Smooth muscle cell (in vitro differentiated cells): ENCODE results near the gene STRN4. TPM values are rescaled to one million over a fixed set of nuclear protein-coding genes. Genes with fewer than 3 reads are reported as not detected.

Source experiments
- DNase-seq: peaks from one replicate; lab custom pipeline; 2025; ENCODE audit not compliant: unreplicated experiment; lab: John Stamatoyannopoulos, UW
- H2AFZ ChIP-seq: fragments of 200-600 bp; sonication (generic); 2 replicates; pipeline ENCODE4 v1.6.0; 2016; ENCODE audit warnings: antibody characterized with exemption, low read depth, mild to moderate bottlenecking
- H3F3A ChIP-seq: fragments of 200-600 bp; sonication (generic); 2 replicates; pipeline ENCODE4 v1.6.0; 2017; ENCODE audit warnings: antibody characterized with exemption, low read depth
- H3K27ac ChIP-seq: fragments of 200-600 bp; sonication (generic); 2 replicates; pipeline ENCODE4 v1.5.1; 2016; ENCODE audit warnings: low read depth, mild to moderate bottlenecking
- H3K27me3 ChIP-seq: fragments of 200-600 bp; sonication (generic); 2 replicates; pipeline ENCODE4 v1.6.1; 2016; ENCODE audit warnings: low read depth, mild to moderate bottlenecking
- H3K36me3 ChIP-seq: fragments of 200-600 bp; sonication (generic); 2 replicates; pipeline ENCODE4 v1.5.1; 2016; ENCODE audit warnings: low read depth
- H3K4me1 ChIP-seq: fragments of 200-600 bp; sonication (generic); 2 replicates; pipeline ENCODE4 v1.5.1; 2016; ENCODE audit warnings: low read depth
- H3K4me2 ChIP-seq: fragments of 200-600 bp; sonication (generic); 2 replicates; pipeline ENCODE4 v1.6.0; 2016; ENCODE audit warnings: mild to moderate bottlenecking
- H3K4me3 ChIP-seq: fragments of 200-600 bp; sonication (generic); 2 replicates; pipeline ENCODE4 v1.5.1; 2016; ENCODE audit warnings: mild to moderate bottlenecking
- H3K79me2 ChIP-seq: fragments of 200-600 bp; sonication (generic); 2 replicates; pipeline ENCODE4 v1.6.0; 2016; ENCODE audit warnings: low read depth, mild to moderate bottlenecking
- H3K9ac ChIP-seq: fragments of 200-600 bp; sonication (generic); 2 replicates; pipeline ENCODE4 v1.6.0; 2016; ENCODE audit warnings: low read depth
- H3K9me3 ChIP-seq: fragments of 200-600 bp; sonication (generic); replicated peaks from 2 replicates; pipeline ENCODE4 v1.5.1; 2016; ENCODE audit warnings: low read depth
- H4K20me1 ChIP-seq: fragments of 200-600 bp; sonication (generic); 2 replicates; pipeline ENCODE4 v1.6.0; 2016; ENCODE audit warnings: low read depth
- WGBS: methylation state at CpG from one replicate; pipeline ENCODE4 v1.1.7; 2016; ENCODE audit warnings: low lambda C conversion rate; 5-methylcytosine and 5-hydroxymethylcytosine counted together
- polyA plus RNA-seq: library from polyadenylated mRNA; unstranded; fragments of >200 nt; fragmentation: Nextera tagmentation; extraction: Ambion mirVana; gene quantifications from 2 replicates; pipeline ENCODE4 v1.2.1, GENCODE V29; 2016
- total RNA-seq: library from RNA; depleted of rRNA; stranded (reverse); fragments of >200 nt; gene quantifications from 2 replicates; pipeline ENCODE4 v1.2.3, GENCODE V29; 2014
- TF ChIP-seq, protein P1 (sequence below): fragments of 200-600 bp; sonication (generic); IDR thresholded peaks from 2 replicates; pipeline ENCODE4 v1.5.1; 2017; ENCODE audit warnings: borderline replicate concordance, mild to moderate bottlenecking, antibody characterized with exemption; ENCODE audit not compliant: insufficient read depth, poor library complexity, severe bottlenecking

The STRN4 gene
- total and polyA plus RNA-seq, 2 experiments from 2014 or later, result 47.1 to 69.1 TPM

DNA sequence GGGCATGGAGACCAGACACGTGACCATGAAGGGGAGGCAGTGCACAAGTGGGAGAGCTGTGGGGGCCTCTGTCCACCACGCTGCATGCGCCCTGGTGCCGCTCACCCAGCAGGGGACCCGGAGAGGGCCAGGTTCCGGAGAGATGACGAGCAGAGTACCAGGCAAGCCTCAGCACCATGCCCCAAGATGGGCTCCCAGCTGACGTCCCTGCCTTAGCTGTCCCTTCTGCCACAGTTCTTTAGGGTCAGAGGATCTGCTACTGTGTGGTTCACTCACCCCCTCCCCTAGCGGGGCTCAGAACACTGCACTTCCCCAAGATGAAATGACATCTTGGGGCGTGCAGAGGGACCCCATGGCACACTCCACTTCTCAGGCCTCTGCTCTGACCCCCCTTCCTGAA lies 19.7 kb downstream of the STRN4 start:
- Histone ChIP-seq H3K36me3 (no peaks in the 10 kb centered on the region), H3K4me3 (no peak overlapping the region), H4K20me1 (peaks cover 66% of the 10 kb centered on the region), H3K27ac (no peak overlapping the region), H3K79me2 (no peaks in the 10 kb centered on the region), H3F3A (no peaks in the 10 kb centered on the region), H3K4me2 (no peak overlapping the region), H3K9ac (no peak overlapping the region), H3K27me3 (no peaks in the 10 kb centered on the region), H3K9me3 (no peaks in the 10 kb centered on the region), H3K4me1 (no peaks in the 10 kb centered on the region), H2AFZ (no peak overlapping the region)
- WGBS, result 98% methylated on average over 10 of the region's 10 CpGs
- DNase-seq, result no peak
- TF ChIP-seq, protein P1, sequence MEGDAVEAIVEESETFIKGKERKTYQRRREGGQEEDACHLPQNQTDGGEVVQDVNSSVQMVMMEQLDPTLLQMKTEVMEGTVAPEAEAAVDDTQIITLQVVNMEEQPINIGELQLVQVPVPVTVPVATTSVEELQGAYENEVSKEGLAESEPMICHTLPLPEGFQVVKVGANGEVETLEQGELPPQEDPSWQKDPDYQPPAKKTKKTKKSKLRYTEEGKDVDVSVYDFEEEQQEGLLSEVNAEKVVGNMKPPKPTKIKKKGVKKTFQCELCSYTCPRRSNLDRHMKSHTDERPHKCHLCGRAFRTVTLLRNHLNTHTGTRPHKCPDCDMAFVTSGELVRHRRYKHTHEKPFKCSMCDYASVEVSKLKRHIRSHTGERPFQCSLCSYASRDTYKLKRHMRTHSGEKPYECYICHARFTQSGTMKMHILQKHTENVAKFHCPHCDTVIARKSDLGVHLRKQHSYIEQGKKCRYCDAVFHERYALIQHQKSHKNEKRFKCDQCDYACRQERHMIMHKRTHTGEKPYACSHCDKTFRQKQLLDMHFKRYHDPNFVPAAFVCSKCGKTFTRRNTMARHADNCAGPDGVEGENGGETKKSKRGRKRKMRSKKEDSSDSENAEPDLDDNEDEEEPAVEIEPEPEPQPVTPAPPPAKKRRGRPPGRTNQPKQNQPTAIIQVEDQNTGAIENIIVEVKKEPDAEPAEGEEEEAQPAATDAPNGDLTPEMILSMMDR, result no peak

DNA sequence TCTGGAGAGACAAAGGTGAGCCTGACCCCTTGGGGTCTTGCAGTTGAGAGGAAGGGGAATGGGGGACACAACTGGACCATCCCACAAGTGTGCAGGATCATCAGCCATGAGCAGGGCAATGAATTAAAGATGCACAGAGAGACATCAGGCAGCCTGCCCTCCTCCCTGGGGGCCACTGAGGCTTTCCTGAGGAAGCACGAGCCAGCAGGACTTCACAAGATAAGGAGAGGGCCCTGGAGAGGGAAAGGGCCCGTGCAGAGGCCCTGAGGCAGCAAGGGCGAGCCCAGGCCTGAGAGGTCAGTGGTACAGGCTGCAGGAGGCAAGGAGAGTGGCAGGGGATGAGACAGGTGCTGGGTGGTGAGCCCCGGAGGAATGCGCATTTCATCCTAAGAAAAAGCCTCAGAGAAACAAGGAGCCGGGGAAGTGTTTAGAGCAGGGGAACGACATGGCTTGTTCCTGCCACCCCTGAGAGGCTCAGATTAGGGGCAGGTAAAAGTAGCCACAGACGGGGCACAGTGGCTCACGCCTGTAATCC lies 20.3 kb downstream of the STRN4 start:
- TF ChIP-seq, protein P1, result no peak
- WGBS, result 86% methylated on average over 9 of the region's 9 CpGs
- no peaks in the 10 kb centered on the region for H3K79me2 ChIP-seq
- H2AFZ ChIP-seq, result no peak overlapping the region
- H3K4me1 ChIP-seq, result no peaks in the 10 kb centered on the region
- H3K4me3 ChIP-seq, result no peak overlapping the region
- no peak for DNase-seq
- no peak overlapping the region for H3K4me2 ChIP-seq
- H3K27me3 ChIP-seq, result no peaks in the 10 kb centered on the region
- H3F3A ChIP-seq, result no peaks in the 10 kb centered on the region
- H4K20me1 ChIP-seq, result peaks cover 60% of the 10 kb centered on the region
- no peak overlapping the region for H3K27ac ChIP-seq
- no peak overlapping the region for H3K9ac ChIP-seq
- no peaks in the 10 kb centered on the region for H3K9me3 ChIP-seq
- H3K36me3 ChIP-seq, result no peaks in the 10 kb centered on the region

DNA sequence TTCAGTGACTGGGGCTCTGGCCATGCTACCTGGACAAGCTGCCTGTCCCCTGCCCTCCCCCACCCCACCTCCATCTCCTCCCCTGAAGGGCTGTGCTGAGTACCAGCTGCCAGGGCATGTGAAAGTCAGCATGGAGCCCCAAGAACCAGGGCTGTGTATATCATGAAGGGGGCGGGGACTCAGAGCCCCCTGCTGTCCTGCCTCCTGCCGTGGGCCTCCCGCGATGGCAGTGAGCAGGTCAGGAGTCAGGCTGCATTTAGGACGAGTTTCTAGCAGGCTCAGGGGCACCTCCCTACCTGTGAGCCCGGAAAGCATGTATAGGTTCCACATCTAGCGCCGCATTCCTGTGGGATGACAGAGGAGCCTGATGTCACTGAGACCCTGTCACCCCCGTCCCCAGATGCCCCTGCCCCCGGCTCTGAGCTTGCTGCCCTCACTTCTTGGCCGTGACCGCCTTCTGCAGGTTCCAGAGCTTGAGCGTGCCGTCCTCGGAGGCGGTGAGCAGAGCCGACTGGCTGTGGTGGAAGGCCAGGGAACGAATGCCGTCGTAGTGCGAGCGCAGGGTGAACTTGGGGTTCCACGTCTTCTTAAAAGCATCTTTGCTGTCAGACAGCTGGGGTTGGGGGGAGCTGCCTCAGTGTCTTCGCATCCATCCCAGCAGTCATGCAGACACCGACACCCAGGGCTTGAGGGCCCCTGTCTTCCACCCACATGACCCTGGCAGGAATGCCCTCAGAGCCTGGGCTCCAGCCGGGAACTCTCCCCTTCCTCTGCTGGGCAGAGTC lies 21.0 kb downstream of the STRN4 start:
- Histone ChIP-seq H2AFZ (no peak overlapping the region), H3K79me2 (no peaks in the 10 kb centered on the region), H3K9ac (no peak overlapping the region), H3K27me3 (no peaks in the 10 kb centered on the region), H3K27ac (no peak overlapping the region), H3K36me3 (no peaks in the 10 kb centered on the region), H3K9me3 (no peaks in the 10 kb centered on the region), H4K20me1 (peaks cover 53% of the 10 kb centered on the region), H3K4me2 (no peak overlapping the region), H3F3A (no peaks in the 10 kb centered on the region), H3K4me3 (no peak overlapping the region), H3K4me1 (no peaks in the 10 kb centered on the region)
- WGBS, result 97% methylated on average over 25 of the region's 26 CpGs
- DNase-seq, result no peak
- TF ChIP-seq, protein P1, result no peak
